GM19193 (cell line): ENCODE measurements around the gene TMEM269.

Experiments used
- POLR2A ChIP-seq: IDR thresholded peaks from 4 replicates; pipeline ENCODE4 v1.6.1; 2011; ENCODE audit not compliant: insufficient read depth, insufficient read length; ENCODE audit errors: extremely low read depth

TMEM269 gene

DNA sequence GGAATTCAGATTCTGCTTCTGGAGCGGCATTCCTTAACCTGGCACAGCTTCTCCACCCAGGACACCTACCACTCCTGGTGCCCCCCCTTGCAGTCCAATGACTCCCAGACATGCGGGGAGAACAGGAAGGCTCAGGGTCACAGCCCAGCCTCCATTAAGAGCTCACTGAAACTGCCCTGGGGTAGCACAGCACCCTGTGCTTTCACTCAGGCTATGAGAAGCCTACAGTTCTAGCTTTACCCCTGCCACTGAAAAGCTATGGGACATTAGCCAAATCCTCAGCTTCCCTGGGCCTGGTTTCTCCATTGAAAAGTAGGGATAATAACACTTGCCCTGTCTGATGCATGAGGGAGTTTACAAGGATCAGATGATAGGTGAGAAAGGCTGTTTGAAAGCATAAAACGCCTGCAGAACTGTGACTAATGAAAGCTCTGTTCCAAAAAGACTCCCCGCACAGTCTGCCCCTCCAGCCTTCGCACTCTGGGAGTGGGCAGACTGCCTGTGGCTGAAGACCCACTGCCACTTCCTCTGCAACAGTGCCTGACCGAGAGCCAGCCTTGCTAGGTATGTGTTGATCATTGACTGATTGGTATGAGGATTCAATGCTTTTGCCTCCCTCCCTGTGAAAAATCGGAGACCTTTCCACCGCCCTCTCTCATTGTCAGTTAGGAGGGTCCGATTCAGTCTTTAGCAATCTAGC, 42.0 kb upstream of the TMEM269 start:
- no peak for TF ChIP-seq POLR2A

DNA sequence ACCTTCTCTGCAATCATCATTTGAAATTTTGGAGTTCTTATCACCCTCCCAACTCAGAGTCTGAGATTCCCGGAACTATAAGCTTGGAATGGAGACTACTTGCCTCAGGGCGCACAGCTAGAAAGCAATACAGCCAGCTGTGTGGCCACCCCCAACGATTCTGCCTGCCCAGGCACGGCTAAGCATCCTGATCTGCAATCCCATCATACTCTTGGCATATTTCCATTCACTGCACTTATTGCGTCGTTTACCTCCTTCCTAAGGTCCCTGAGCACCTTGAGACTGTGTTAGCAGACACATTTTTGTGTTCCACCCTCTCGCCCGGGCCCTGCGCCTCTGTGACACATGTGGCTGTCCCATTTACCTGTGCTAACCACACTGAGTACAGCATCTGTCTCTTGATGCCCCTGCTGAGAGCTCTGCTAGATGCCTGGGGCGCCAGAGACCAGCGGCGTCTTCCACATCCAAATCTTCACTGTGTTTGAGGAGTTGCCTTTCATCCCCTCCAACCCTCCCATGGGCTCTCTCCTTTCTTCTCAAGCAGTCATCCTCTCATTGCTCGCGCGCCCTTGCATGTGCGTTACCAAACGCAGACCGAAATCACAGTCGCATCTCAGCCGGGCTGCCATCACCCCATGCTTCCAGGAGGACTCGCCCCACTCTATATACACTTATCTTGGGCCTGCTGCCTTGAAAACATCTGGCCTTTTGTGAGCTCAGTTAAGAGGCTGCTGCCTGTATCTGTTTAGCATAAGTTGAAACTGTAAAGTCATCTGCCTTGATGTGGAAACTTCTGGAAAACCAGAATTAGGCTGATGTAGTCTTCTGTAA, 41.3 kb upstream of the TMEM269 start:
- TF ChIP-seq POLR2A: no peak

DNA sequence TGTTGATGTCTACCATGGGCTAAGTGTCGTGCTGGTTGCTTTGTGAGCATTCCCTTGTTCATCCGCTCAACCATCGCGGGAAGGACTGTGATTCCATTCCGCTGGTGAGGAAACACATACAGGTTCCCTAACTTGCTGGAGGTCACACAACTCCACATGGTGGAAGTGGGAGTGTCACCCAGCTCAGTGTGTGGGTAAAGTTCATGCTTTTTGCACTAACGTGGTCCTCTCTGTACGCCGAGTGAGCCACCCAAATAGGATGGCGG, 40.7 kb upstream of the TMEM269 start:
- no peak for TF ChIP-seq POLR2A

- no peak for TF ChIP-seq POLR2A
These were observed 38.9 kb upstream of the TMEM269 start for GRCh38 chr1:42745851-42746250.

DNA sequence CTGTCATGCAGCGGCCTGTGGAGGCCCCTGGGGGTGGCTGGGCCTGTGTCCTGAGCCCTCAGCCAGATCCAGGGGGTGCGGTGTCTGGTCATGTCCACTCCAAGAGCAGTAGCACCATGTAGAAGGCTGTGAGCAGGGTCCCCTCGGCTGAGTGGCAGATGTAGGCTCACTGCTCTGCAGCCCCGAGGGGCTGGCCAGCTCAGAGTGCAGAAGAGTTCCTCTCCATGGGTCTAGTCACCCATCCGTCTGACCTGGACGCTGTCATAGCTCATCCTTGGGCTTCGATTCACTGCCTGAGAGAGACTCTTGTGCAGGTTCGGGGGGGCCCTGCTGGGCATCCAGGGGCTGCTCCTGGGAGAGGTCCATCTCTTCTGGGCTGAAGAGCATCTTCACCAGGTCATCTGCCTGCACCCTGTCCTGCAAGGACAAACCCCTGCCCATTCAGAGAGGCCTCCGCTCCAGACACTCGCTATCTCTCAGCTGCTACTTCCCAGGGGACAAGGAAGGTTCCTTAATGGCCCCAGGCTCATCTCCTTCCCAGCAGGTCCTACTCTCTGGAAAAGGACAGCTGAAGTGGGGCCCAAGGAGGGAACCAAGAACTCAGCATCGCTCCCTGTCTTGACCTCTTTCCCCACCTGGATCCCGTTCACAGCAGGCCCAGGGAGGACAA, 38.2 kb upstream of the TMEM269 start:
- TF ChIP-seq POLR2A: no peak

GRCh38 chr1:42747125-42747524, 37.7 kb upstream of the TMEM269 start:
- no peak for TF ChIP-seq POLR2A

GRCh38 chr1:42748021-42748420, 36.8 kb upstream of the TMEM269 start:
- TF ChIP-seq POLR2A: no peak

GRCh38 chr1:42748461-42749410, 36.1 kb upstream of the TMEM269 start:
- TF ChIP-seq POLR2A: no peak

GRCh38 chr1:42750041-42750440, 34.8 kb upstream of the TMEM269 start:
- no peak for TF ChIP-seq POLR2A

GRCh38 chr1:42752284-42752683, 32.5 kb upstream of the TMEM269 start:
- no peak for TF ChIP-seq POLR2A

- TF ChIP-seq POLR2A: no peak
These were observed 31.7 kb upstream of the TMEM269 start for GRCh38 chr1:42753070-42753469.

GRCh38 chr1:42756956-42757891, 27.6 kb upstream of the TMEM269 start:
- TF ChIP-seq POLR2A: no peak

- TF ChIP-seq POLR2A: no peak
These were observed 26.9 kb upstream of the TMEM269 start for GRCh38 chr1:42757892-42758275.

- TF ChIP-seq POLR2A: no peak
These were observed 26.1 kb upstream of the TMEM269 start for GRCh38 chr1:42758641-42759040.
